ENCODE data around the gene SAMD14. TPM values are rescaled to one million over a fixed set of nuclear protein-coding genes. Genes with fewer than 3 reads are reported as not detected.
"Not testable (repeated sequence)": the region's sequence is repeated elsewhere in the genome, so short reads cannot be mapped to it uniquely, and the experiment has no call there.

SAMD14 gene
- total RNA-seq, 1 experiment from 2014 or later = 0.24 TPM

- no peak for DNase-seq (ENCODE audit: low read depth)
Measured at GRCh38 chr17:50075446-50076032, 54.4 kb downstream of the SAMD14 start.

DNA sequence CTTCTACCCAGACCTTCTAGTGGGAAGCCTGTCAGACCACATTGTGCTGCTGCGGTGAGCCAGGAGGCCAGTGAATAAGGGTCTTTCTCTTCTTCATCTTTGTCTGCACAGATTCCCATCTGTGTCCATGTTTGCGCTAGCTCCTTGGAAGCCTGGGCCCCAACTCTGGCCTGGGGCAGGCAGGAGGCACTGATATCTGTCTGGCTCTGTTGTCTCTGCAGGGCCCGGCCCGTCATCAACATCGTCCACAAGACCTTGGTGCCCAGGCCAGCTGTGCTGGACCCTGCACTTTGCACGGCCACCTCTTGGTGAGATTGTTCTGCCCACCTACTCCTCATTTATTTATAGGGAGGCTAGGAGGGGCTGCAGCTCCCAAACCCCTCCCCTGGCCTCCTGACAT, 55.7 kb downstream of the SAMD14 start:
- DNase-seq (ENCODE audit: low read depth) = no peak

- no peak for DNase-seq (ENCODE audit: low read depth)
Measured at GRCh38 chr17:50072925-50073324, 57.0 kb downstream of the SAMD14 start.

GRCh38 chr17:50072130-50072529, 57.8 kb downstream of the SAMD14 start:
- DNase-seq (ENCODE audit: low read depth) = no peak

- DNase-seq (ENCODE audit: low read depth) = no peak
Measured at GRCh38 chr17:50071692-50072091, 58.3 kb downstream of the SAMD14 start.

DNA sequence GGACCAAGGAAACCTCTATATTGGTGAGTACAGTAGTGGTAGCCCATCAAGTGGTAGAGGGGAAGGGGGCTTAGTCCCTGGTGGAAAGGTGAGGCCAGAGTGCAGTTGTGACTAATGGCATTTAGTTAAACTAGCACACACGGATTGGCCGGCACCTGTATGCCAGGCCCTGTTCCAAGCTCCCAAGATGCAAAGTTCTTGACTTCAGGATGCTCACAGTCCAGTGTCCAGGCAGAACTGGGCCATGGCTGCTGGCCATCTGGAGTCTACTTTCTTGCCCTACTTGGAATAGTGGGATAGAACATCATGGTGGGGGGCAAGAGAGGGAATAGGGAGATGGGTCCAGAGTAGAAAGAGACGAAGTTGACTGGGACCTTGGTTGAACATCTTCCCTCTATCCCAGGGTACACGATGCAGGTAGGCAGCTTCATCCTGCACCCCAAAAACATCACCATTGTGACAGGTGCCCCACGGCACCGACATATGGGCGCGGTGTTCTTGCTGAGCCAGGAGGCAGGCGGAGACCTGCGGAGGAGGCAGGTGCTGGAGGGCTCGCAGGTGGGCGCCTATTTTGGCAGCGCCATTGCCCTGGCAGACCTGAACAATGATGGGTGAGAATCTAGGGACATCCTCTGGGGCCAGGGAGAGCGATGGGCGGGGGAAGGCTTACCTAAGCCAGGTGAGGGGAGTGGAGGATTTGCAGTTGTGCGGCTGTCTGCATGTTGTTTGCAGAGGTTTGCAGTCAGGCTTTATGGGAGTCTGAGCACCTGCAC, 58.9 kb downstream of the SAMD14 start:
- no peak for DNase-seq (ENCODE audit: low read depth)

DNA sequence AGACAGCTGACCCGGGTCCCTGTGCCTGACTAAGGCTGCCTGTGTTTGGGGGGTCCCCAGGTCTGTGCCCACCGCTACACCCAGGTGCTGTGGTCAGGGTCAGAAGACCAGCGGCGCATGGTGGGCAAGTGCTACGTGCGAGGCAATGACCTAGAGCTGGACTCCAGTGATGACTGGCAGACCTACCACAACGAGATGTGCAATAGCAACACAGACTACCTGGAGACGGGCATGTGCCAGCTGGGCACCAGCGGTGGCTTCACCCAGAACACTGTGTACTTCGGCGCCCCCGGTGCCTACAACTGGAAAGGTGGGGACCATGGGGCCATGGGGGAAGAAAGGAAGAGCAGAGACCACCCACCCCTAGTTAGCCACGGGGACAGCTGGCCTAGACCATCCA, 62.0 kb downstream of the SAMD14 start:
- DNase-seq (ENCODE audit: low read depth) = no peak

DNA sequence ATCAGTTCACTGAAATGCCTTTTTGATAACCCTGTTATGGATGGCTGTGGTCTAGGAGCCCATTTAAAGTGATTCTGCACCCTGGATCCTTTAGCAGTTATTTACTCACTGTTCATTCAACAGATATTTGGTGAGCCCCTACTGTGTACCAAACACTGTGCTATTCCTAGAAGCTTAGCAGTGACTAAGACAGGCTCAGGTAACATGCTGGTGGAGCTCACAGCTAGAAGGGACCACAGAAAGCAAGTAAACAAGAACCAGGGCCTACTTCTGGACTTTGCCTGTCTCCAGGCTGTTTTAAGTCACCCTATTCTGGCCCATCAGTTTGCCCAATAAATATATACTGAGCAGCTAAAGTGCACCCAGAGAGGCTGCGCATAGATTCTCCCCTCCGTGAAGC, 63.0 kb downstream of the SAMD14 start:
- no peak for DNase-seq (ENCODE audit: low read depth)

DNA sequence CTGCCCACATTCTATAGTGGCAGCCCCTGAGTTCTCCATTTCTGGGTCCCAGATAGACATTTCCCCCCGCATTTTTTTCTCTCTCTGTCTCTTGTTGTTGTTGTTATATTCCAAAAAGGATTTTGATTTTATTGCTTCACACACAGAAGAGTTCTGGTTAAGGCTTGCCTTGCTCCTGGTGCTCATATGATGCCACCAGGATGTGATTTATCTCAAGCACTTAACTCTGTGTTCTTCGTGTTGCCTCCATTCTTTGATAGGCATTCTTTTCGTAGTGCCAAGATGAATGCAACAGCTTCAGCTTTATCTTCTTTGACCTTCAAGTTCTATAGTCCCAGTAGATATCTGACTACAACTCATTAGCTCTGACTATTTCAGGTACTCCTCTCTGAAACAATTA, 64.9 kb downstream of the SAMD14 start:
- no peak for DNase-seq (ENCODE audit: low read depth)

DNA sequence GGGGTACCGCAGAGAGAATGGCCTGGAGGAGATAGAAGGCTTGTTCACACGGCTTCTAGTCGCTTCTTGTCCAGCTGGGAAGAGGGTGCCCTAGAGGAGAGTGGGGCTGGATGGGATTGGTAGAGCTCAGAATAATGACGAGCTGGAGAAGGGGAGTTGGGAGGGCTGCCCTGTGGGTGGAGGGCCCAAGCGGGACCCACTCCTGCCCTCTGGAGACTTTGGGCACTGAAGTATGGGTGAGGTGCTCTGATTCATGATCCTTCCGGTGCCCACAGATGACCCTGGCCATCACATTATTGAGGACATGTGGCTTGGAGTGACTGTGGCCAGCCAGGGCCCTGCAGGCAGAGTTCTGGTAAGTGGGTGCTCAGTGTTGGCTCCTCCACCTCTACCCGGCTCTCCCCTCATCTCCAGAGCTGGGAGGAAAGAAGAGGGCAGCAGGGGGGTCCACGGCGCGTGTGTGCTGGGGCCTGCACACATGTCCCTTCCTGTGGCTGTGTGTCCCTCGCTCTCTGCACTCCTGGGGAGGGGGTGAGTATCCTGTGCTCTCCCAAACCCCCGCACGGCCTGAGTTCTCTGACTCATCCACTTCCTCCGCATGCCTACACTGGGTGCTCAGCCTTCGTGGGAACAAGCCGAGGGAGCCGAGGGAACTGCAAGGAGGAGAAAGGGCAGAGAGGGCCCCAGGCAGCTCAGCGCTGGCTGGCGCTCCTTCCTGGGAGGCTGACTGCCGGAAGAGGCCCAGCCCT, 65.5 kb downstream of the SAMD14 start:
- peak; percentile 99 for DNase-seq (ENCODE audit: low read depth)

GRCh38 chr17:50063561-50064252, 66.3 kb downstream of the SAMD14 start:
- DNase-seq (ENCODE audit: low read depth) = peak; percentile 57

DNA sequence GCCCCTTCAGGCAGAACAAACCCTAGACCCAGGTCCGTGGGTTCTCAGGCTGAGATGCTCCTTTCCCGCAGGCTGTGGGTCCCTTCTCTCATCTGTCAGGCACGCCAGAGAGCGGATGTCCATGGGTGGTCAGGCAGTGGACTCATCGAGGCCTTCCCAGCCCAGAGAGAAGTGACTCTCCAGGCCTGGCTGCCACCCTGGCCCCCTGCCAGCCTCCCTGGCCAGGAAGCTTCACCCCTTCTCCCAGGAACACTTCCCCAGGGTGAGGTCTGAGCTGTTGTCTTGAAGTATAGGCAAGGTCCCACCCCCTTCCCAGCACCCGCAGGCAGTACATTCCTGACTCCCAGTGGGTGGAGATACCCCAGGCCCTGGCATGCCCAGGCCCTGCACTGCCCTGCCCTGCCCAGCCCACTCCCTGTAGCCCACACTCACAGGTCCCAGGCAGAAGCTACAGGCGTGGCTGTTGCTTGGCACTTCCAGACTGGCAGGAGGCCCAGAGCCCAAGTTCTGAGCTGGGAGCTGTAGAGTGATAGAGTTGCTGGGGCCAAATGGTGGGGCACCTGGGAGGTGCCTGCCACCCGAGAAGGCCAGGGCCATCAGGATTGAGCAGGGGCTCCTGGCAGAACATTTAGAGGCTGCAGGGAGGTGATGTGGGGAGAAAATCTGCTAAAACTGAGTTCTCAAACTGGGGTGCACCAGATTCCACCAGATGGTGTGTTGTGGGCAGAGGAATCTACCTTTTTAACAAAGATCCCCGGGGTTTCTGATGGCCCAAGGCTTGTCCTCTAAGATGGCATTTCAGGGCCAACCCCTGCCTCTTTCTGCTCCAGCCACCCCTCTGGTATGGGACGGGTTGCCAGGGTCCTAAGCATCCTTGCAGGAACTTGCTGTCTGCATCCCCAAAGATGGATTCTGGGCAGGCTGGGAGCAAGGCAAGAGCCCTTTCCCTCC, 67.4 kb downstream of the SAMD14 start:
- peak; percentile 99 for DNase-seq (ENCODE audit: low read depth)

DNA sequence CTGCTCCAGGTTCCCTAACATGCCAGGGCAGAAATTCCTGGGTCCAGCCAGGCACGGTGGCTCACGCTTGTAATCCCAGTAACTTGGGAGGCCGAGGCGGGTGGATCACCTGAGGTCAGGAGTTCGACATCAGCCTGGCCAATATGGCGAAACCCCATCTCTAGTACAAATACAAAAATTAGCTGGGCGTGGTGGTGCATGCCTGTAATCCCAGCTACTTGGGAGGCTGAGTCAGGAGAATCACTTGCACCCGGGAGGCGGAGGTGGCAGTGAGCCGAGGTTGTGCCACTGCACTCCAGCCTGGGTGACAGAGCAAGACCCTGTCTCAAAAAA, 68.3 kb downstream of the SAMD14 start:
- DNase-seq (ENCODE audit: low read depth) = not testable (repeated sequence)

DNA sequence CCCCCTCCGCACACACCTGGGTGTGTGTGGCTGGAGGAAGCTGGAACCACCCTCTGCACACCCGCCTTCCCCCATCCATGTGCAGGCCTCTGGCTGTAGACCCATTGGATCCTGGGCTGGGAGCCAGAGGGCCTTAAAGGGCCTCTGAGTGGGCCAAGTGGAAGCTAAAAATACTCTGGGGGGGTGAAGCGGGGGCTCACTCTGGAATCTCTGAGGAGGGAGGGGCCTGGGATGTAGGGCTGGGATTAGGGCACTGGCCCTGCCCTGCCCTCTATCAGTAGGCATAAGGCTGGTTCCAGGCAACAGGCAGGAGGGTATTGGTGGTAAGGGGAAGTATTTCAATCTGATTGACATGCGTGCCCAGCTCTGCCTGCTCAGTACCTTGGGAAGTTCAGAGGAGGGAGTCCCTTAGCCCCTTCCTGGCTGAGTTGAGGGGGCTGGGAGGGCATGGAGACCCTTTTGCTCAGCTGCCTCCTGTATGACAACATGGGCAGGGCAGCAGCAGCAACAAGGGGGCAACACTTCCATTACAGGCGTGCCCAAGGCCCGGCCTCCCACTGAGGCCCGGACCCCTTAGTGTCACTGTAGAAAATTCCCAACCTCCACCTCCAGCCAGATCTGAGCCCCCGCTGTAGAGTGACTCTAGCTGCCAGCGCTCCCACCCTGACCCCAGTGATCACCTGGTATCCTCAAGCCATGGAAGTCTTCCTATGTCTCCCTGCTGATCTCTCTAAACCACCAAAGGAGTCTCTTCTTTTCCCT, 68.8 kb downstream of the SAMD14 start:
- DNase-seq (ENCODE audit: low read depth) = peak; percentile 94

Other genes starting within 250 kb of the SAMD14 start
- not detected in 2 replicates for gene DLX4, start 161.0 kb downstream of the SAMD14 start, total RNA-seq (2014; rRNA removed; shearing (Covaris generic))
- gene DLX3, start 134.9 kb downstream of the SAMD14 start, total RNA-seq (2014; rRNA removed; shearing (Covaris generic)) = not detected in 2 replicates
- 213 and 279 TPM in 2 replicates for gene ITGA3, start 74.0 kb downstream of the SAMD14 start, total RNA-seq (2014; rRNA removed; shearing (Covaris generic))
- gene PDK2, start 34.8 kb downstream of the SAMD14 start, total RNA-seq (2014; rRNA removed; shearing (Covaris generic)) = 13.9 and 19.2 TPM in 2 replicates
- gene PPP1R9B, start 20.5 kb upstream of the SAMD14 start, total RNA-seq (2014; rRNA removed; shearing (Covaris generic)) = 9.5 and 12.8 TPM in 2 replicates
- gene SGCA, start 35.8 kb upstream of the SAMD14 start, total RNA-seq (2014; rRNA removed; shearing (Covaris generic)) = not detected in 2 replicates
- gene COL1A1, start 71.5 kb upstream of the SAMD14 start, total RNA-seq (2014; rRNA removed; shearing (Covaris generic)) = 239 and 259 TPM in 2 replicates
- 0.29 TPM in 1 of 2 replicates, not detected in the other for gene TMEM92, start 144.3 kb upstream of the SAMD14 start, total RNA-seq (2014; rRNA removed; shearing (Covaris generic))
- 12.4 and 15.2 TPM in 2 replicates for gene XYLT2, start 216.0 kb upstream of the SAMD14 start, total RNA-seq (2014; rRNA removed; shearing (Covaris generic))
- gene MRPL27, start 243.0 kb upstream of the SAMD14 start, total RNA-seq (2014; rRNA removed; shearing (Covaris generic)) = 75.2 and 120 TPM in 2 replicates
- gene EME1, start 243.1 kb upstream of the SAMD14 start, total RNA-seq (2014; rRNA removed; shearing (Covaris generic)) = 10.6 and 14.3 TPM in 2 replicates